RWPE1 (cell line): ENCODE measurements around the gene ZNF577.
A peak's percentile ranks its signal among the peaks of the same experiment; 100 is the strongest.

Source experiments
- CTCF ChIA-PET: fragments of 350-600 bp; sonication (Branson Sonifier 250); formaldehyde crosslinking; extraction: SDS; loops from one replicate; lab custom pipeline; 2021; lab: Yijun Ruan, JAX
- POLR2A ChIA-PET: fragments of 400-600 bp; formaldehyde crosslinking; extraction: SDS; loops from one replicate; lab custom pipeline; 2020; ENCODE audit warnings: antibody characterized with exemption; ENCODE audit not compliant: low non-redundant PET; lab: Yijun Ruan, JAX
- DNase-seq: peaks from one replicate; pipeline ENCODE4 v3.0.0; 2012; ENCODE audit warnings: low spot score
- H3K27ac ChIP-seq: fragments of 450-650 bp; 2 replicates; pipeline ENCODE4 v1.5.1; 2017
- TF ChIP-seq, protein P1 (sequence below): fragments of 450-650 bp; conservative IDR thresholded peaks from 2 replicates; pipeline ENCODE4 v1.5.1; 2017; ENCODE audit warnings: low read depth, mild to moderate bottlenecking

The ZNF577 gene

DNA sequence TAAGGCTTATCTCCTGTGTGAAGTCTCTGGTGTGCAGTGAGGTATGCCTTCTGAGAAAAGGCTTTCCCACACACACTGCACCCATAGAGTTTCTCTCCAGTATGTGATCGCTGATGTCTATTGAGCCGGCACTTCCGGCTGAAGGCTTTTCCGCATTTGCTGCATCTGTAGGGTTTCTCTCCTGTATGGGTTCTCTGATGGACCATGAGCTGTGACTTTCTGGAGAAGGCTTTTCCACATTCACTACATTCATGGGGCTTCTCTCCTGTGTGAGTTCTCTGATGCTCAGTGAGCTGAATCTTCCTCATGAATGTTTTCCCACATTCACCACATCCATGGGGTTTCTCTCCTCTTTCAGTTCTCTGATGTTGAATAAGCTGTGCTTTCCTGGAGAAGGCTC lies 14.7 kb downstream of the ZNF577 start:
- ChIA-PET POLR2A (no interaction called here), CTCF (no interaction called here)

DNA sequence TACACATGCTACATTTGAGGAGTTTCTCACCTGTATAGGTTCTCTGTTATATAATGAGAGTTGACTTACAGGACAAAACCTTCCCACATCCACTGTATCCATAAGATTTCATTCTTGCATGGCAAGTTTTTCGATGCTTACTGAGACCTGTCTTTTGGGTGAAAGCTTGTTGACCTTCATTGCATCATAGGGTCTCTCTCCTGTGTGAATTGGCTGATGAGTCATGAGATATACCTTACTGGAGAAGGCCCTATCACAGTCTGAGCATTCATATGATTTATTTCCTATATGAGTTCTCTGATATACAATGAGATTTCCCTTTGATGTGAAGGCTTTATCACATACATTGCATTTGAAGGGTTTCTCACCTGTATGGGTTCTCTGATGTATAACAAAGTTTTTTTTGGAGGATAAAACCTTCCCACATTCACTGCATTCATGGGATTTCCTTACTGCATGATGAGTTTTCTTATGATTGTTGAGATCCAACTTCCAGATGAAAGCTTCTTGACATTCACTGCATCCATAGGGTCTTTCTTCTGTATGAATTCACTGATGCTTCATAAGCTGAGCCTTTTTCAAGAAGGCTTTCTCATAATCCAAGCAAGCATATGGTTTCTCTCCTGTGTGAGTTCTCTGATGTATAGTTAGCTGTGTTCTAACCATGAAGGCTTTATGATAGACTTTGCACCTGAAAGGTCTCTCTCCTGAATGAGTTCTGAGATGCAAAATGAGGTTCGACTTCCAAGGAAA lies 25.7 kb downstream of the ZNF577 start:
- no peak overlapping the region for H3K27ac ChIP-seq
- ChIA-PET POLR2A (no interaction called here), CTCF (no interaction called here)
- TF ChIP-seq, protein P1, sequence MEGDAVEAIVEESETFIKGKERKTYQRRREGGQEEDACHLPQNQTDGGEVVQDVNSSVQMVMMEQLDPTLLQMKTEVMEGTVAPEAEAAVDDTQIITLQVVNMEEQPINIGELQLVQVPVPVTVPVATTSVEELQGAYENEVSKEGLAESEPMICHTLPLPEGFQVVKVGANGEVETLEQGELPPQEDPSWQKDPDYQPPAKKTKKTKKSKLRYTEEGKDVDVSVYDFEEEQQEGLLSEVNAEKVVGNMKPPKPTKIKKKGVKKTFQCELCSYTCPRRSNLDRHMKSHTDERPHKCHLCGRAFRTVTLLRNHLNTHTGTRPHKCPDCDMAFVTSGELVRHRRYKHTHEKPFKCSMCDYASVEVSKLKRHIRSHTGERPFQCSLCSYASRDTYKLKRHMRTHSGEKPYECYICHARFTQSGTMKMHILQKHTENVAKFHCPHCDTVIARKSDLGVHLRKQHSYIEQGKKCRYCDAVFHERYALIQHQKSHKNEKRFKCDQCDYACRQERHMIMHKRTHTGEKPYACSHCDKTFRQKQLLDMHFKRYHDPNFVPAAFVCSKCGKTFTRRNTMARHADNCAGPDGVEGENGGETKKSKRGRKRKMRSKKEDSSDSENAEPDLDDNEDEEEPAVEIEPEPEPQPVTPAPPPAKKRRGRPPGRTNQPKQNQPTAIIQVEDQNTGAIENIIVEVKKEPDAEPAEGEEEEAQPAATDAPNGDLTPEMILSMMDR: no peak
- no peak for DNase-seq

More for the DNA sequence above, 14.7 kb downstream of the ZNF577 start:
- no peak overlapping the region for H3K27ac ChIP-seq
- no peak for DNase-seq
- TF ChIP-seq, protein P1: no peak

DNA sequence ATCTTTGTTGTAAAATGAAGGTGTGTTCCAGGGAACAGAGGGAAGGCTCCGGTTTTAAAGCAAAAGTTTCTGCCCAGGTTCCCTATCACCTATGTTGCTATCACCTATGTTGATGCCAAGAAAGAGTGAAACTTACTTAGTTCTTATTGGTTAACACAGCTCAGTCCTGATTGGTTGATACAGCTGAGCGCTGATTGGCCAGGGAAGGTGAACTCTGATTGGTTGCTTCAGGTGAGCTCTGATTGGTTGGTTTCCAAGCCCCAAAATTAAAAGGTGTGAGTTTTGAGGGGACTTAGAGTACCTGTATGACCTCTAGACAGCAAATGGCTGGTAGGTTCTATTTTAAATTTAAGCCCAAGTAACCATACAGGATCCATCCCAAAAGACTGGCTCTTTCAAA lies 50.6 kb downstream of the ZNF577 start:
- TF ChIP-seq, protein P1: no peak
- no peak overlapping the region for H3K27ac ChIP-seq
- ChIA-PET POLR2A (no interaction called here), CTCF (interaction anchor here (0.6 kb wide), 1 partner anchor 1814 kb away, joined by 8 read pairs; no protein-coding TSS in a partner anchor)
- DNase-seq: no peak

DNA sequence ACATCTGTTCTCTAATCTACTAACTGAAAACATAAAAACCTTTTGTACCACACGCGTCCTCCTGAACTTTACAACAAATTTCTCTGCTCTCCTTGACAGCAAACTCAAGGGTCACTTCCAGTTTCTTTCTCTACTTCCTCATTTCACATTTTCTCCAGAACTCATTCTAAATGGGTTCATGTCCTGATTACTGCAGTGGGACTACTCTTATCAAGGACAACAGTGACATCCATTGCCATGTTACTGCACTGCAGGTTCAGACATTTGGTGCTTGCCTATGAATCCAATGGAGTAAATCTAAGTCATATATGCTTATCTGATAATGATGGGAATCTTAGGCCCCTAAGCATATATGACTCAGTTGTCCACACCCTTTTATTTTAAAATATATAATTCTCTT lies 57.5 kb downstream of the ZNF577 start:
- TF ChIP-seq, protein P1: 0 out of 2 replicates have a peak, but pooled peaks have one; percentile 11
- H3K27ac ChIP-seq: no peak overlapping the region
- CTCF ChIA-PET: no interaction called here
- POLR2A ChIA-PET: no interaction called here
- DNase-seq: no peak

DNA sequence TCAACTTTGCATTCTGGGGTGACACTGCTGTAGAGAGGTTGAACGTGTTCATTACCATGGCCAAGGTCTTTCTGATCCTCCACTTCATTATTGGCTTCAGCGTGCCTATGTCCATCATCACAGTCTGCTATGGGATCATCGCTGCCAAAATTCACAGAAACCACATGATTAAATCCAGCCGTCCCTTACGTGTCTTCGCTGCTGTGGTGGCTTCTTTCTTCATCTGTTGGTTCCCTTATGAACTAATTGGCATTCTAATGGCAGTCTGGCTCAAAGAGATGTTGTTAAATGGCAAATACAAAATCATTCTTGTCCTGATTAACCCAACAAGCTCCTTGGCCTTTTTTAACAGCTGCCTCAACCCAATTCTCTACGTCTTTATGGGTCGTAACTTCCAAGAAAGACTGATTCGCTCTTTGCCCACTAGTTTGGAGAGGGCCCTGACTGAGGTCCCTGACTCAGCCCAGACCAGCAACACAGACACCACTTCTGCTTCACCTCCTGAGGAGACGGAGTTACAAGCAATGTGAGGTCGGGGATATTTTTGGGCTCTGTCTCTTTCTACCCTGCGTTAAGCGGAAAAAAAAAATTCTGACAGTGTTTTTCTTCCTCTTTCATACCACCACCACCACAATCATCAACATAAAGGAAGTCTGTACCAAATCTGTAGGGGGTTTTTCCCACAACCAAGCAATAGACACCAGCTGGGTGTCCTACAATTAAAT lies 63.3 kb downstream of the ZNF577 start:
- TF ChIP-seq, protein P1: no peak
- no peak for DNase-seq
- ChIA-PET CTCF (no interaction called here), POLR2A (no interaction called here)
- no peak overlapping the region for H3K27ac ChIP-seq

DNA sequence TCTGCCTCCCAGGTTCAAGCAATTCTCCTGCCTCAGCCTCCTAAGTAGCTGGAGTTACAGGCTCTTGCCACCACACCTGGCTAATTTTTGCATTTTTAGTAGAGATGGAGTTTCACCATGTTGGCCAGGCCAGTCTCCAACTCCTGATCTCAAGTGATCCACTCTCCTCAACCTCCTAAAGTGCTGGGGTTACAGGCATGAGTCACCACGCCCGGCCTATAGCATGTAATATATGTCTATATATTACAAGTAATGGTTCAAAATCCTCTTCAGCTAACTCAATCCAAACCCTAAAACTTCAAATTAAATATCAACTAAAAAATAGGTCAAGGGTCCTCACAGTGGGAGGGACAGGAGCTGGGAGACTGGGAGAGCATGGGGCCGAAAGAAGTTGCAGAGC lies 64.8 kb downstream of the ZNF577 start:
- TF ChIP-seq, protein P1: no peak
- POLR2A ChIA-PET: no interaction called here

More for the DNA sequence above, 64.8 kb downstream of the ZNF577 start:
- CTCF ChIA-PET: no interaction called here
- DNase-seq: no peak
- no peak overlapping the region for H3K27ac ChIP-seq
